Right atrium auricular region (tissue), 2 donors: Measurements from ENCODE around the gene TP73. TPM values are rescaled to one million over a fixed set of nuclear protein-coding genes. Genes with fewer than 3 reads are reported as not detected.

Experiments used
- DNase-seq: peaks from one replicate; pipeline ENCODE4 v3.0.0-alpha.2; 2019; ENCODE audit warnings: low spot score
- H3K27ac ChIP-seq, 2 donors: fragments of 200-600 bp; sonication (generic); 1 replicate in 1 of 2; 2 replicates in 1 of 2; pipeline ENCODE4 v1.5.1; 2016 to 2019
- H3K27me3 ChIP-seq, 2 donors: fragments of 200-600 bp; sonication (generic); one replicate each; pipeline versions ENCODE4 v1.5.1 to v1.6.0; 2017 to 2019
- H3K36me3 ChIP-seq: fragments of 200-600 bp; sonication (generic); one replicate; pipeline ENCODE4 v1.5.1; 2016
- H3K4me1 ChIP-seq, 2 donors: fragments of 200-600 bp; sonication (generic); one replicate each; pipeline versions ENCODE4 v1.5.1 to v1.6.0; 2017 to 2019
- H3K4me3 ChIP-seq, 2 donors: fragments of 200-600 bp; sonication (generic); 1 replicate in 1 of 2; 2 replicates in 1 of 2; pipeline ENCODE4 v1.5.1; 2017 to 2019; ENCODE audit warnings: mild to moderate bottlenecking in 1 of 2, moderate library complexity in 1 of 2
- H3K9me3 ChIP-seq, 2 donors: fragments of 200-600 bp; sonication (generic); one replicate each; pipeline ENCODE4 v1.5.1; 2019
- total RNA-seq, 2 donors: library from RNA; depleted of rRNA; stranded (reverse); fragments of >200 nt; gene quantifications; one replicate each; pipeline ENCODE4 v1.1.0, GENCODE V29; 2016
- TF ChIP-seq, protein P1 (sequence below), 2 donors: fragments of 200-600 bp; sonication (generic); IDR thresholded peaks; one replicate each; pipeline ENCODE4 v1.5.1; 2019; ENCODE audit warnings: antibody characterized with exemption in 2 of 2

TP73 gene
- total RNA-seq, 2 donors from 2014 or later = 0.16 TPM; not detected in 1

GRCh38 chr1:3677484-3677883 is 25.2 kb downstream of the TP73 start:
- Histone ChIP-seq H3K27me3 (no peaks in the 10 kb centered on the region), H3K27ac (no peak overlapping the region), H3K4me1 (no peaks in the 10 kb centered on the region), H3K4me3 (no peak overlapping the region), H3K36me3 (no peaks in the 10 kb centered on the region), H3K9me3 (no peaks in the 10 kb centered on the region)
- DNase-seq = no peak
- TF ChIP-seq, protein P1, sequence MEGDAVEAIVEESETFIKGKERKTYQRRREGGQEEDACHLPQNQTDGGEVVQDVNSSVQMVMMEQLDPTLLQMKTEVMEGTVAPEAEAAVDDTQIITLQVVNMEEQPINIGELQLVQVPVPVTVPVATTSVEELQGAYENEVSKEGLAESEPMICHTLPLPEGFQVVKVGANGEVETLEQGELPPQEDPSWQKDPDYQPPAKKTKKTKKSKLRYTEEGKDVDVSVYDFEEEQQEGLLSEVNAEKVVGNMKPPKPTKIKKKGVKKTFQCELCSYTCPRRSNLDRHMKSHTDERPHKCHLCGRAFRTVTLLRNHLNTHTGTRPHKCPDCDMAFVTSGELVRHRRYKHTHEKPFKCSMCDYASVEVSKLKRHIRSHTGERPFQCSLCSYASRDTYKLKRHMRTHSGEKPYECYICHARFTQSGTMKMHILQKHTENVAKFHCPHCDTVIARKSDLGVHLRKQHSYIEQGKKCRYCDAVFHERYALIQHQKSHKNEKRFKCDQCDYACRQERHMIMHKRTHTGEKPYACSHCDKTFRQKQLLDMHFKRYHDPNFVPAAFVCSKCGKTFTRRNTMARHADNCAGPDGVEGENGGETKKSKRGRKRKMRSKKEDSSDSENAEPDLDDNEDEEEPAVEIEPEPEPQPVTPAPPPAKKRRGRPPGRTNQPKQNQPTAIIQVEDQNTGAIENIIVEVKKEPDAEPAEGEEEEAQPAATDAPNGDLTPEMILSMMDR (IDR thresholded peaks at IDR 0.05) = no peak

GRCh38 chr1:3678361-3679097 is 26.2 kb downstream of the TP73 start:
- Histone ChIP-seq H3K9me3 (no peaks in the 10 kb centered on the region), H3K27ac (no peak overlapping the region), H3K36me3 (no peaks in the 10 kb centered on the region), H3K4me1 (no peaks in the 10 kb centered on the region), H3K4me3 (no peak overlapping the region), H3K27me3 (no peaks in the 10 kb centered on the region)
- no peak for DNase-seq
- TF ChIP-seq, protein P1 (IDR thresholded peaks at IDR 0.05) = no peak

GRCh38 chr1:3679098-3679555 is 26.8 kb downstream of the TP73 start:
- Histone ChIP-seq H3K36me3 (no peaks in the 10 kb centered on the region), H3K27me3 (no peaks in the 10 kb centered on the region), H3K9me3 (no peaks in the 10 kb centered on the region), H3K4me1 (no peaks in the 10 kb centered on the region), H3K4me3 (no peak overlapping the region), H3K27ac (no peak overlapping the region)
- TF ChIP-seq, protein P1 (IDR thresholded peaks at IDR 0.05) = no peak
- DNase-seq = no peak

DNA sequence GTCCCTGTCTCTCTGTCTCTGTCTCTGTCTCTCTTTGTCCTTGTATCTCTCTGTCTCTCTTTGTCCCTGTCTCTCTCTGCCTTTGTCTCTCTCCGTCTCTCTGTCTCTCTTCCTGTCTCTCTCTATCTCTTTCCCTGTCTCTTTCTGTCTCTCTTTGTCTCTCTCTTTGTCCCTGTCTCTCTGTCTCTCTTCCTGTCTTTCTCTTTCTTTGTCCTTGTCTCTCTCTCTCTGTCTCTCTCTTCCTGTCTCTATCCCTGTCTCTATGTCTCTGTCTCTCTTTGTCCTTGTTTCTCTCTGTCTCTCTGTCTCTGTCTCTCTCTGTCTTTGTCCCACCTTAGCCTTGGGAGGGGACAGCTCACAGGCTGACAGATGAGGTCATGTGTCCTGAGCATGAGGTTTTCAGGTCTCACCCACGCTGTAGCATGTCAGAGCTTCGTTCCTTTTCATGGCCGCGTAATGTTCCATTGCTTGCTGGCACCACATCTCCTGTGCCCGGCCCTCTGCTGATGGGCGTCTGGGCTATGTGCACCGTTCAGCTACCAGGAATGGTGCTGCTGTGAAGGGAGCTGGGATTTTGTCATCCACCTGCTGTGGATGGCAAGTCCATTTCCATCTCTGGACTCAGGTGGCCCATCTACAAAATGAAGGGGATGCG is 27.6 kb downstream of the TP73 start:
- TF ChIP-seq, protein P1 (IDR thresholded peaks at IDR 0.05) = no peak
- DNase-seq = no peak
- H3K36me3 ChIP-seq = no peaks in the 10 kb centered on the region
- no peak overlapping the region for H3K27ac ChIP-seq
- H3K4me3 ChIP-seq = no peak overlapping the region
- H3K9me3 ChIP-seq = no peaks in the 10 kb centered on the region
- no peaks in the 10 kb centered on the region for H3K4me1 ChIP-seq
- no peaks in the 10 kb centered on the region for H3K27me3 ChIP-seq

- DNase-seq = no peak
- no peaks in the 10 kb centered on the region for H3K4me1 ChIP-seq
- TF ChIP-seq, protein P1 (IDR thresholded peaks at IDR 0.05) = no peak
- H3K9me3 ChIP-seq = no peaks in the 10 kb centered on the region
- no peak overlapping the region for H3K4me3 ChIP-seq
- no peak overlapping the region for H3K27ac ChIP-seq
- H3K27me3 ChIP-seq = no peaks in the 10 kb centered on the region
- H3K36me3 ChIP-seq = no peaks in the 10 kb centered on the region
Observed at GRCh38 chr1:3680488-3681230, 28.3 kb downstream of the TP73 start.
